K562 (cell line): ENCODE measurements around the gene MLH1. TPM values are rescaled to one million over a fixed set of nuclear protein-coding genes. Genes with fewer than 3 reads are reported as not detected.

ENCODE experiments used
- polyA plus RNA-seq, 8 experiments: library from polyadenylated mRNA; depleted of rRNA in 4 of 8; stranded (reverse) in 5 of 8; unstranded in 3 of 8; fragments of >200 nt; fragmentation: Nextera tagmentation in 2 of 8; fragmentation: Illumina TruSeq in 1 of 8; extraction: Ambion mirVana in 2 of 8; extraction: Trizol in 1 of 8; gene quantifications; 2 replicates each; pipeline versions ENCODE4 v1.2.1 to v1.2.3, GENCODE V29; 2011 to 2014; ENCODE audit warnings: inconsistent platforms in 1 of 8, missing spikeins in 1 of 8
- small RNA-seq: library from RNA; depleted of rRNA; stranded (forward); fragments of <200 nt; gene quantifications from one replicate; pipeline ENCODE3, GENCODE V24; 2014
- total RNA-seq, 7 experiments: library from RNA; depleted of rRNA in 6 of 7; stranded (reverse); fragments of >200 nt in 6 of 7; fragmentation: Illumina TruSeq in 2 of 7; extraction: Trizol in 2 of 7; gene quantifications; 2 replicates each; pipeline versions ENCODE4 v1.2.1 to v1.2.3, GENCODE V29; 2011 to 2021; ENCODE audit warnings: low replicate concordance in 1 of 7

The MLH1 gene
- total and polyA plus RNA-seq, 9 of the 15 experiments (the other 6 are each of a cell fraction or from before 2014, with no cell fraction given) = 76.4 to 155 (median 117) TPM

Small RNAs within 50 kb of the gene (small RNA-seq; reads per million reads assigned to genes)
- gene RF00019 = not detected
- gene RNU6ATAC4P = not detected

Other genes starting within 250 kb of the MLH1 start
- gene DCLK3, start 229.0 kb upstream of the MLH1 start, total RNA-seq (2014; rRNA removed) = not detected in 2 replicates
- not detected in 2 replicates for gene DCLK3, start 229.0 kb upstream of the MLH1 start, total RNA-seq (2014; rRNA removed; fragmentation: Illumina TruSeq; extraction: Trizol)
- gene DCLK3, start 229.0 kb upstream of the MLH1 start, total RNA-seq (2015; rRNA removed; fragmentation: Illumina TruSeq; extraction: Trizol) = not detected in 2 replicates
- not detected in 2 replicates for gene DCLK3, start 229.0 kb upstream of the MLH1 start, total RNA-seq (2021)
- gene DCLK3, start 229.0 kb upstream of the MLH1 start, polyA plus RNA-seq (2011; rRNA removed) = not detected in 2 replicates
- gene DCLK3, start 229.0 kb upstream of the MLH1 start, polyA plus RNA-seq (2014; fragmentation: Illumina TruSeq; extraction: Trizol) = not detected in 2 replicates
- not detected for gene DCLK3, start 229.0 kb upstream of the MLH1 start, polyA plus RNA-seq (2014; fragmentation: Nextera tagmentation; extraction: Ambion mirVana)
- gene DCLK3, start 229.0 kb upstream of the MLH1 start, polyA plus RNA-seq (2014; rRNA removed) = not detected in 2 replicates
- gene TRANK1, start 48.5 kb upstream of the MLH1 start, total RNA-seq (2014; rRNA removed) = 2.0 and 2.5 TPM in 2 replicates
- 2.6 and 2.7 TPM in 2 replicates for gene TRANK1, start 48.5 kb upstream of the MLH1 start, total RNA-seq (2014; rRNA removed; fragmentation: Illumina TruSeq; extraction: Trizol)
- 3.8 and 4.8 TPM in 2 replicates for gene TRANK1, start 48.5 kb upstream of the MLH1 start, total RNA-seq (2015; rRNA removed; fragmentation: Illumina TruSeq; extraction: Trizol)
- 3.9 and 5.3 TPM in 2 replicates for gene TRANK1, start 48.5 kb upstream of the MLH1 start, total RNA-seq (2021)
- 4.1 and 10.6 TPM in 2 replicates for gene TRANK1, start 48.5 kb upstream of the MLH1 start, polyA plus RNA-seq (2011; rRNA removed)
- 2.1 TPM in 2 replicates for gene TRANK1, start 48.5 kb upstream of the MLH1 start, polyA plus RNA-seq (2014; fragmentation: Illumina TruSeq; extraction: Trizol)
- under 1 TPM; 0.41 to 0.49 TPM for gene TRANK1, start 48.5 kb upstream of the MLH1 start, polyA plus RNA-seq (2014; fragmentation: Nextera tagmentation; extraction: Ambion mirVana)
- gene TRANK1, start 48.5 kb upstream of the MLH1 start, polyA plus RNA-seq (2014; rRNA removed) = 1.3 and 1.8 TPM in 2 replicates
- gene EPM2AIP1, start 387 bp upstream of the MLH1 start, total RNA-seq (2014; rRNA removed) = 14.6 and 16.3 TPM in 2 replicates
- 29.0 and 29.5 TPM in 2 replicates for gene EPM2AIP1, start 387 bp upstream of the MLH1 start, total RNA-seq (2014; rRNA removed; fragmentation: Illumina TruSeq; extraction: Trizol)
- 30.7 and 38.3 TPM in 2 replicates for gene EPM2AIP1, start 387 bp upstream of the MLH1 start, total RNA-seq (2015; rRNA removed; fragmentation: Illumina TruSeq; extraction: Trizol)
- gene EPM2AIP1, start 387 bp upstream of the MLH1 start, total RNA-seq (2021) = 19.3 and 22.6 TPM in 2 replicates
- gene EPM2AIP1, start 387 bp upstream of the MLH1 start, polyA plus RNA-seq (2011; rRNA removed) = 44.8 and 47.2 TPM in 2 replicates
- gene EPM2AIP1, start 387 bp upstream of the MLH1 start, polyA plus RNA-seq (2014; fragmentation: Illumina TruSeq; extraction: Trizol) = 20.9 and 25.2 TPM in 2 replicates
- 1 to 10 TPM; 6.7 to 9.2 TPM for gene EPM2AIP1, start 387 bp upstream of the MLH1 start, polyA plus RNA-seq (2014; fragmentation: Nextera tagmentation; extraction: Ambion mirVana)
- gene EPM2AIP1, start 387 bp upstream of the MLH1 start, polyA plus RNA-seq (2014; rRNA removed) = 21.7 and 29.1 TPM in 2 replicates
- gene LRRFIP2, start 181.1 kb downstream of the MLH1 start, total RNA-seq (2014; rRNA removed) = 44.9 and 53.9 TPM in 2 replicates
- gene LRRFIP2, start 181.1 kb downstream of the MLH1 start, total RNA-seq (2014; rRNA removed; fragmentation: Illumina TruSeq; extraction: Trizol) = 46.2 and 55.4 TPM in 2 replicates
- 46.0 and 49.4 TPM in 2 replicates for gene LRRFIP2, start 181.1 kb downstream of the MLH1 start, total RNA-seq (2015; rRNA removed; fragmentation: Illumina TruSeq; extraction: Trizol)
- 41.6 and 46.6 TPM in 2 replicates for gene LRRFIP2, start 181.1 kb downstream of the MLH1 start, total RNA-seq (2021)
- 24.4 and 37.0 TPM in 2 replicates for gene LRRFIP2, start 181.1 kb downstream of the MLH1 start, polyA plus RNA-seq (2011; rRNA removed)
- 38.4 and 42.7 TPM in 2 replicates for gene LRRFIP2, start 181.1 kb downstream of the MLH1 start, polyA plus RNA-seq (2014; fragmentation: Illumina TruSeq; extraction: Trizol)
- gene LRRFIP2, start 181.1 kb downstream of the MLH1 start, polyA plus RNA-seq (2014; fragmentation: Nextera tagmentation; extraction: Ambion mirVana) = 10 to 100 TPM in 1 of 2 experiments, 1 to 10 TPM in 1; 9.9 to 11.2 TPM
- gene LRRFIP2, start 181.1 kb downstream of the MLH1 start, polyA plus RNA-seq (2014; rRNA removed) = 40.7 and 46.6 TPM in 2 replicates
- 33.8 and 35.2 TPM in 2 replicates for gene GOLGA4, start 249.8 kb downstream of the MLH1 start, total RNA-seq (2014; rRNA removed)
- 70.3 and 74.9 TPM in 2 replicates for gene GOLGA4, start 249.8 kb downstream of the MLH1 start, total RNA-seq (2014; rRNA removed; fragmentation: Illumina TruSeq; extraction: Trizol)
- gene GOLGA4, start 249.8 kb downstream of the MLH1 start, total RNA-seq (2015; rRNA removed; fragmentation: Illumina TruSeq; extraction: Trizol) = 62.4 and 70.0 TPM in 2 replicates
- 39.3 and 41.9 TPM in 2 replicates for gene GOLGA4, start 249.8 kb downstream of the MLH1 start, total RNA-seq (2021)
- 28.0 and 29.1 TPM in 2 replicates for gene GOLGA4, start 249.8 kb downstream of the MLH1 start, polyA plus RNA-seq (2011; rRNA removed)
- 25.3 and 33.6 TPM in 2 replicates for gene GOLGA4, start 249.8 kb downstream of the MLH1 start, polyA plus RNA-seq (2014; fragmentation: Illumina TruSeq; extraction: Trizol)
- gene GOLGA4, start 249.8 kb downstream of the MLH1 start, polyA plus RNA-seq (2014; fragmentation: Nextera tagmentation; extraction: Ambion mirVana) = 10 to 100 TPM; 12.7 to 13.2 TPM
- 21.8 and 26.6 TPM in 2 replicates for gene GOLGA4, start 249.8 kb downstream of the MLH1 start, polyA plus RNA-seq (2014; rRNA removed)